ENCODE data around the gene DLG2. TPM values are rescaled to one million over a fixed set of nuclear protein-coding genes. Genes with fewer than 3 reads are reported as not detected.

The DLG2 gene
- total RNA-seq, 4 donors from 2014 or later, result 11.0 to 34.2 (median 19.8) TPM

- H3K4me3 ChIP-seq, result no peak overlapping the region
- WGBS, 2 donors (ENCODE audit: low coverage in 1 of 2), result 32 to 36% methylated on average over 2 of the region's 2 CpGs
- no peak overlapping the region for H3K27ac ChIP-seq
- TF ChIP-seq POLR2A (IDR thresholded peaks at IDR 0.05), result no peak
- no peak for TF ChIP-seq CTCF (IDR thresholded peaks at IDR 0.05)
- no peak for TF ChIP-seq POLR2AphosphoS5 (IDR thresholded peaks at IDR 0.05)
- no peak for TF ChIP-seq EP300 (IDR thresholded peaks at IDR 0.05)
- peaks cover 0 to 4% (median 0%) of the 10 kb centered on the region in 3 donors for H3K4me1 ChIP-seq
- peaks cover 0 to 9% (median 0%) of the 10 kb centered on the region in 3 donors for H3K9me3 ChIP-seq
- H3K27me3 ChIP-seq, result no peaks in the 10 kb centered on the region
- ATAC-seq, result no peak
- H3K36me3 ChIP-seq, result no peaks in the 10 kb centered on the region
Observed at GRCh38 chr11:83863272-83863671, 1763.9 kb downstream of the DLG2 start.

GRCh38 chr11:83862691-83863090, 1764.5 kb downstream of the DLG2 start:
- H3K9me3 ChIP-seq, result peaks cover 0 to 9% (median 0%) of the 10 kb centered on the region in 3 donors
- ATAC-seq, result no peak
- no peaks in the 10 kb centered on the region for H3K27me3 ChIP-seq
- 21 to 60% methylated on average over 1 of the region's 1 CpG for WGBS, 2 donors (ENCODE audit: low coverage in 1 of 2)
- no peak for TF ChIP-seq POLR2A (IDR thresholded peaks at IDR 0.05)
- no peak for TF ChIP-seq POLR2AphosphoS5 (IDR thresholded peaks at IDR 0.05)
- TF ChIP-seq EP300 (IDR thresholded peaks at IDR 0.05), result no peak
- TF ChIP-seq CTCF (IDR thresholded peaks at IDR 0.05), result no peak
- H3K4me3 ChIP-seq, result no peak overlapping the region
- no peaks in the 10 kb centered on the region for H3K36me3 ChIP-seq
- H3K4me1 ChIP-seq, result peaks cover 0 to 4% (median 0%) of the 10 kb centered on the region in 3 donors
- no peak overlapping the region for H3K27ac ChIP-seq

- Histone ChIP-seq H3K36me3 (no peaks in the 10 kb centered on the region), H3K4me1 (peaks cover 0 to 4% (median 0%) of the 10 kb centered on the region in 3 donors), H3K9me3 (peaks cover 0 to 11% (median 0%) of the 10 kb centered on the region in 3 donors), H3K4me3 (no peak overlapping the region), H3K27ac (no peak overlapping the region), H3K27me3 (no peaks in the 10 kb centered on the region)
- WGBS, 2 donors (ENCODE audit: low coverage in 1 of 2), result 55 to 69% methylated on average over 3 of the region's 3 CpGs
- TF ChIP-seq EP300 (IDR thresholded peaks at IDR 0.05), result no peak
- TF ChIP-seq POLR2AphosphoS5 (IDR thresholded peaks at IDR 0.05), result no peak
- no peak for TF ChIP-seq CTCF (IDR thresholded peaks at IDR 0.05)
- no peak for TF ChIP-seq POLR2A (IDR thresholded peaks at IDR 0.05)
- ATAC-seq, result no peak
Observed at GRCh38 chr11:83862033-83862432, 1765.1 kb downstream of the DLG2 start.

GRCh38 chr11:83858694-83859093, 1768.5 kb downstream of the DLG2 start:
- no peak for ATAC-seq
- no peaks in the 10 kb centered on the region for H3K27me3 ChIP-seq
- WGBS, 2 donors (ENCODE audit: low coverage in 1 of 2), result 92 to 100% methylated on average over 1 of the region's 1 CpG
- no peaks in the 10 kb centered on the region for H3K36me3 ChIP-seq
- no peak overlapping the region for H3K4me3 ChIP-seq
- no peaks in the 10 kb centered on the region for H3K4me1 ChIP-seq
- TF ChIP-seq POLR2AphosphoS5 (IDR thresholded peaks at IDR 0.05) (no peak), EP300 (IDR thresholded peaks at IDR 0.05) (no peak), POLR2A (IDR thresholded peaks at IDR 0.05) (no peak), CTCF (IDR thresholded peaks at IDR 0.05) (no peak)
- H3K27ac ChIP-seq, result no peak overlapping the region
- peaks cover 0 to 18% (median 0%) of the 10 kb centered on the region in 3 donors for H3K9me3 ChIP-seq

- peaks cover 0 to 18% (median 0%) of the 10 kb centered on the region in 3 donors for H3K9me3 ChIP-seq
- H3K27me3 ChIP-seq, result no peaks in the 10 kb centered on the region
- no peak overlapping the region for H3K27ac ChIP-seq
- H3K4me1 ChIP-seq, result no peaks in the 10 kb centered on the region
- H3K36me3 ChIP-seq, result no peaks in the 10 kb centered on the region
- no peak for ATAC-seq
- WGBS, 2 donors (ENCODE audit: low coverage in 1 of 2), result 87% methylated on average over 1 of the region's 1 CpG; no CpG with 5 or more reads in 1 of the 2 donors
- TF ChIP-seq POLR2A (IDR thresholded peaks at IDR 0.05) (no peak), CTCF (IDR thresholded peaks at IDR 0.05) (no peak), EP300 (IDR thresholded peaks at IDR 0.05) (no peak), POLR2AphosphoS5 (IDR thresholded peaks at IDR 0.05) (no peak)
- no peak overlapping the region for H3K4me3 ChIP-seq
Observed at GRCh38 chr11:83855237-83855636, 1771.9 kb downstream of the DLG2 start.
